SK-N-SH treated with all-trans-retinoic acid at 6 μM for 48 hours (cell line): Measurements from ENCODE around the gene WDR90.

Experiments
- BACH2 ChIP-seq: fragments of 250-450 bp; sonication (Bioruptor Pico); IDR thresholded peaks from 2 replicates; pipeline ENCODE4 v1.9.0; 2021; ENCODE audit warnings: mild to moderate bottlenecking, borderline replicate concordance
- ESRRG ChIP-seq: fragments of 250-450 bp; sonication (Bioruptor Pico); IDR thresholded peaks from 2 replicates; pipeline ENCODE4 v1.6.1; 2021; ENCODE audit warnings: mild to moderate bottlenecking
- GLIS3 ChIP-seq: fragments of 250-450 bp; sonication (Bioruptor Pico); IDR thresholded peaks from 2 replicates; pipeline ENCODE4 v1.5.0; 2020; ENCODE audit warnings: mild to moderate bottlenecking, moderate library complexity
- OSR1 ChIP-seq: fragments of 250-450 bp; sonication (Bioruptor Pico); IDR thresholded peaks from 2 replicates; pipeline ENCODE4 v1.8.0; 2022; ENCODE audit warnings: moderate library complexity, mild to moderate bottlenecking, inconsistent platforms
- SNAI2 ChIP-seq: fragments of 250-450 bp; sonication (Bioruptor Pico); IDR thresholded peaks from 2 replicates; pipeline ENCODE4 v1.5.0; 2020; ENCODE audit warnings: mild to moderate bottlenecking, moderate library complexity
- TCF4 ChIP-seq: fragments of 250-450 bp; sonication (Bioruptor Pico); IDR thresholded peaks from 2 replicates; pipeline ENCODE4 v1.8.0; 2021; ENCODE audit warnings: mild to moderate bottlenecking, moderate library complexity, borderline replicate concordance
- TOX ChIP-seq: fragments of 250-450 bp; sonication (Bioruptor Pico); IDR thresholded peaks from 2 replicates; pipeline ENCODE4 v1.8.0; 2021; ENCODE audit warnings: mild to moderate bottlenecking, moderate library complexity, borderline replicate concordance
- ZC3H10 ChIP-seq: fragments of 250-450 bp; sonication (Bioruptor Pico); IDR thresholded peaks from 2 replicates; pipeline ENCODE4 v1.5.1; 2021; ENCODE audit warnings: mild to moderate bottlenecking, moderate library complexity
- ZFP3 ChIP-seq: fragments of 250-450 bp; sonication (Bioruptor Pico); IDR thresholded peaks from 2 replicates; pipeline ENCODE4 v1.5.0; 2020; ENCODE audit warnings: mild to moderate bottlenecking, moderate library complexity
- ZFP30 ChIP-seq: fragments of 450-650 bp; formaldehyde crosslinking; IDR thresholded peaks from 2 replicates; pipeline ENCODE4 v1.5.0; 2022; ENCODE audit warnings: mild to moderate bottlenecking, moderate library complexity
- ZNF565 ChIP-seq: fragments of 450-650 bp; formaldehyde crosslinking; conservative IDR thresholded peaks from 2 replicates; pipeline ENCODE4 v1.5.0; 2020; ENCODE audit warnings: low read depth, mild to moderate bottlenecking, moderate library complexity
- ZNF8 ChIP-seq: fragments of 450-650 bp; formaldehyde crosslinking; IDR thresholded peaks from 2 replicates; pipeline ENCODE4 v1.5.0; 2020; ENCODE audit warnings: mild to moderate bottlenecking, moderate library complexity
- TF ChIP-seq, protein P1 (sequence below): fragments of 250-450 bp; sonication (Bioruptor Pico); IDR thresholded peaks from 2 replicates; pipeline ENCODE4 v1.8.0; 2020; ENCODE audit warnings: mild to moderate bottlenecking, moderate library complexity, borderline replicate concordance

DNA sequence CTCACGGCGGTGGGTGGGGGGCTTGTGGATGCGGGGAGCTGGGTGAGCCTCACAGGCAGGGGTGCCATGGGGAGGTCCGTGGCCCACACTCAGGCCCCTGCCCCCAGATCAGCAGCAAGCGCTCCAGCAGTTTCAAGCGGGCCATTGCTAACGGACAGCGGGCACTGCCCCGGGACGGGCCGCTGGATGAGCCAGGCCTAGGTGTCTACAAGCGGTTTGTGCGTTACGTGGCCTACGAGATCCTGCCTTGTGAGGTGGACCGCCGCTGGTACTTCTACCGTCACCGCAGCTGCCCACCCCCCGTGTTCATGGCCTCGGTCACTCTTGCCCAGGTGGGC lies 27.4 kb downstream of the WDR90 start:
- TF ChIP-seq ZNF565 (CRISPR knock-in tag) (no peak), ZC3H10 (CRISPR knock-in tag) (no peak), SNAI2 (CRISPR knock-in tag) (no peak), TCF4 (CRISPR knock-in tag) (no peak), TOX (CRISPR knock-in tag) (no peak), ZFP30 (no peak), ZNF8 (no peak), ESRRG (CRISPR knock-in tag) (no peak), OSR1 (CRISPR knock-in tag) (no peak), ZFP3 (CRISPR knock-in tag) (no peak), BACH2 (no peak), GLIS3 (no peak)
- TF ChIP-seq, protein P1, sequence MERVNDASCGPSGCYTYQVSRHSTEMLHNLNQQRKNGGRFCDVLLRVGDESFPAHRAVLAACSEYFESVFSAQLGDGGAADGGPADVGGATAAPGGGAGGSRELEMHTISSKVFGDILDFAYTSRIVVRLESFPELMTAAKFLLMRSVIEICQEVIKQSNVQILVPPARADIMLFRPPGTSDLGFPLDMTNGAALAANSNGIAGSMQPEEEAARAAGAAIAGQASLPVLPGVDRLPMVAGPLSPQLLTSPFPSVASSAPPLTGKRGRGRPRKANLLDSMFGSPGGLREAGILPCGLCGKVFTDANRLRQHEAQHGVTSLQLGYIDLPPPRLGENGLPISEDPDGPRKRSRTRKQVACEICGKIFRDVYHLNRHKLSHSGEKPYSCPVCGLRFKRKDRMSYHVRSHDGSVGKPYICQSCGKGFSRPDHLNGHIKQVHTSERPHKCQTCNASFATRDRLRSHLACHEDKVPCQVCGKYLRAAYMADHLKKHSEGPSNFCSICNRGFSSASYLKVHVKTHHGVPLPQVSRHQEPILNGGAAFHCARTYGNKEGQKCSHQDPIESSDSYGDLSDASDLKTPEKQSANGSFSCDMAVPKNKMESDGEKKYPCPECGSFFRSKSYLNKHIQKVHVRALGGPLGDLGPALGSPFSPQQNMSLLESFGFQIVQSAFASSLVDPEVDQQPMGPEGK = no peak
